GM12873 (cell line): ENCODE data around the gene FAM78B.

Experiments
- TF ChIP-seq, protein P1 (sequence below): IDR thresholded peaks from 2 replicates; pipeline ENCODE4 v1.5.1; 2012; ENCODE audit warnings: low read depth, mild to moderate bottlenecking, moderate library complexity, low read length, control low read depth; ENCODE audit not compliant: insufficient read depth; ENCODE audit errors: missing control alignments

Gene FAM78B

DNA sequence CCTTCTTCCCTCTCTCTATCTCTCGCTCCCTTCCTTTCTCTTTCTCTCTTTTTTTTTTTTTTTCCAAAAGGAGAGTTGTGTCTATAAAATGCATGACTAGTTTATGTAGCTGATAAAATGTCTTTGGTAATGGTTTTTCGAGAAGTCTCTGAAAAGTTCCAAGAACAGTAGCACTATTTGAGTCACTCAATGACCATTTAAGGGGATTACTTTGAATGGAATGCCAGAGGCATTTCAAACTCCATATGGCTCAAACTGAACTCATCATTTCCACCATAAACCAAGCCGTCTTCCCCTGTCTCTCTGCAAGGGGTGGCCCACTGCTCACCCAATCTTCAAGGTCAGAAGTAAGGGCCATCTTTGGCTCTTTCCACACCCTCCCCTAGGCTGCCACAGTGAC, 93.3 kb downstream of the FAM78B start:
- TF ChIP-seq, protein P1, sequence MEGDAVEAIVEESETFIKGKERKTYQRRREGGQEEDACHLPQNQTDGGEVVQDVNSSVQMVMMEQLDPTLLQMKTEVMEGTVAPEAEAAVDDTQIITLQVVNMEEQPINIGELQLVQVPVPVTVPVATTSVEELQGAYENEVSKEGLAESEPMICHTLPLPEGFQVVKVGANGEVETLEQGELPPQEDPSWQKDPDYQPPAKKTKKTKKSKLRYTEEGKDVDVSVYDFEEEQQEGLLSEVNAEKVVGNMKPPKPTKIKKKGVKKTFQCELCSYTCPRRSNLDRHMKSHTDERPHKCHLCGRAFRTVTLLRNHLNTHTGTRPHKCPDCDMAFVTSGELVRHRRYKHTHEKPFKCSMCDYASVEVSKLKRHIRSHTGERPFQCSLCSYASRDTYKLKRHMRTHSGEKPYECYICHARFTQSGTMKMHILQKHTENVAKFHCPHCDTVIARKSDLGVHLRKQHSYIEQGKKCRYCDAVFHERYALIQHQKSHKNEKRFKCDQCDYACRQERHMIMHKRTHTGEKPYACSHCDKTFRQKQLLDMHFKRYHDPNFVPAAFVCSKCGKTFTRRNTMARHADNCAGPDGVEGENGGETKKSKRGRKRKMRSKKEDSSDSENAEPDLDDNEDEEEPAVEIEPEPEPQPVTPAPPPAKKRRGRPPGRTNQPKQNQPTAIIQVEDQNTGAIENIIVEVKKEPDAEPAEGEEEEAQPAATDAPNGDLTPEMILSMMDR = no peak

DNA sequence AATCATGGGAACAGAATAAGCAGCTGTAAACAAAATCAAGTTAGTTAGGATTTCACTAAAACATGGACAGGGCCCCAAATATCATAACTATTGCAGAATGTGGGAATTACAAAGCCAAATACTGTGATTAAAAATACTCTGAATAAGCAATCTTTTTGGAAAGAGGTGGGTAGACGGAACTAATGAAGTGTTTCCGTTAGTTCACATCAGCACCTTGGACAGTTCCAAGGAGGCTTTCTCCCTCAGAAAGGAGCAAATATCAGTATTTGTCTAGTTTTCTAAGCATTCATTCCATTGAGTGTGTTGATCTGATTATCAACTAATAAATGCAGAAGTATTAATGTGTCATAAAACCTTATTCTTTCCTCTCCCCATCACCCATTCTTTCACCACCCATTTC, 97.4 kb downstream of the FAM78B start:
- TF ChIP-seq, protein P1 = no peak

DNA sequence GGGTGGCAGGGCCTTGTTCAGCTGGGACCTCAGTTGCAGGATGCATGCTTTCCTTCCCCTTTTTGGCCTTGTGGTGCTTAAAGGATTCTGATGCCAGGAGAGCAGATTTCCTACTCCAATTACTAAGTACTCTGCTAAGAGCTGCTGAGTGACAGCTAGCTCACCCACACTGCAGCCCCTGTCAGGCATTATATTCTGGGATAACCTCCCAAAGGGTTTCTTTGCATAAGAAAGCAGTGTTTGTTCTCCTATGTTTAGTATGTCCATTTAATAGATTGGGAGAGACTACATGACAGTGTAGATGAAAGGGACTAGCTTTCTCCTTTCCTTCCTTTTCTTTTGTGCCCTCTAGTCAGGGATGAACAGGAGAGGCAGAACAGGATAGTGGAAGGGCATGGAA, 100.7 kb downstream of the FAM78B start:
- TF ChIP-seq, protein P1 = no peak

DNA sequence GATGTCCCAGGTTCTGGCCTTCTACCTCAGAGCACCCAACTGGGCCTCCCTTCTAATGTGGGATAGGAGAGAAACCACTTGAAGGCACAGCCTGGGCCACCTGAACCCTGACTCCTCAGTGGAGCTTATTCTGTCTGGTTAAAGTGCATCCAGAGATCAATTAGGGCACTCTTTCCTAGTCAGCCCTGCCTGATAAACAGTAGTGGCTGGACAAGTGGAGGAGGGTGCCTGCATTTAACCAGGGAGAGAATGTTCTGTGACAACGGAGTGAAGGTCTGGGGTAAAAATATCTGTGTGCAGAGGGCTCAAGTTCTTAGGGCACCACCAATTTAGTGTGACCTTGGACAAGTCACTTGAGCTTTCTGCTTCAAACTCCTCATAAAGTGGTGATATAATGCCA, 101.8 kb downstream of the FAM78B start:
- TF ChIP-seq, protein P1 = no peak

DNA sequence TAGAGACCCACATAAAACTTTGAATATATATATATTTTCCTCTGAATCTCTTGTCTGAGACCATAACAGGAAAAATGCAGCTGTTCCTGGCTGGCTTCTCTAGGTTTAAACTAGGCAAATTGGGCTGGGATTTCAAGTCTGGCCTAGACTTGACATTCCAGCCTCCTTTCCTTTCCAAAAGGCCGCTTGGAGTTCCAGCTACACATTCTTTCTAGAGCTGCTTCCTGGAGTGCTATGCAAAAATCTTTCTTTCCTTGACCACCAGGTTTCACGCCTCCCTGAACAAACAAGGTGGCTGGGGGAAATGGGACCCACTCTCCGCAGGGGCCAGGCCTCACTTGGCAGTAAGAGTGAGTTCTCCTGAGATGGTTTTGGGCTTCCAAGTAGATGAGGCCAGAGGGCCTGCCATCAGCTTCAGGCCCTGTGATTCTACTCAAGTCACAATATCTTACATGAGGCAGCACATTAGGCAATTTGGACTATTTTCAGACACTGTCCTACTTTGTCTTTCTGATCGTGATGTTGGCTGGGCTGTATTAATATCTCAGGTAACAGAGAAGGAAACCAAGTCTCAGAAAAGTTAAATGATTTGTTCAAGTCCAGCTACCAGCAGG, 102.4 kb downstream of the FAM78B start:
- TF ChIP-seq, protein P1 = peak; percentile 4

DNA sequence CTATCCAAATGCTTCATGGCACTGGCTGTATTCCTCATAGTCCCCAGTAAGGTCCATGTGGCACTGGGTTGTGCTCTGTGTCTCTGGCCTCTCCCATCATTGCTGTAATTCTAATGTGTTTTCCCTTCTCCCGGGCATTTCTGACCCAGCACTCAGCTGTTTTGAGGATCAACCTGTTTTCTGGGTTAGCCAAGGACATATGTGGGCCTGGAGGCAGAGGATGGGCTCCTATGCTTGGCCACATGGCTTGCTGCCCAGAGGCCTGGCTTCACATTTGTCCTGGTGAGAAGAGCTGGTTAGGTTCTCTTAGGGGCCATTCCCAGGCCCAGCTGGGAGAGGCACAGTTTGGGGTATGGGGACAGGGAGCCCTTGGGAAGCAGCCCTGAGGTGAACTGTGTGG, 103.1 kb downstream of the FAM78B start:
- TF ChIP-seq, protein P1 = no peak

DNA sequence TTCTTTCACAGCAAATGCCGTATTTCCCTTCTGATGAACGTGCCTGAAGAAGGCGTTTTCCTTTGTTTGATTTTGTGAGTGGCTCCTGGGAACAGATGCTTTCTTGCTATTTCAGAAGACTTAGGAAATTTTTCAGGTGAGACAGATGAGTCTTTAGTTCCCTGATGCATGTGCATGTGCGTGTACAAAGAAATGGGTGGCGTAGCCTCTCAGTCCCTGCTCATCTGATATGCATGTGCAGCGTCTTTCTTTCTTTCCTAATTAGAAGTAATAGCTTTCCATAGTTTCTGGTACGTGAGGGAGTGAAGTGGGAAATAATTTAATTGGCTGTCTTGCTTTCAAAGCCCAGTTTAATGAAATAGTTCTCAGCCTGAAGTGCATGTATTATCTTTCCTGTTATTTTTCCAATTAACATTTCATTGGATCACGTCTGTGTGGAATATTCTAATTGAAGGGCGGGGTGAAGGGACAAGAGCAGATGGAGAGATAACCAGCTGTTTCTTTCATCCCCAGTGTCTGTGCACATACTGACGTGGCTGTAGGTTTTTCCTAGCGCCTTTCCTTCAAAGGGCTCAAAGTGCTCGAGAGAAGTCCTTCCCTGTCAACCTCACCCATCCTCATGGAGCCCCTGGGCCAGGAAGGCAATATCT, 104.3 kb downstream of the FAM78B start:
- TF ChIP-seq, protein P1 = no peak
